GM12878 (cell line): ENCODE results near the gene DZIP1L. TPM values are rescaled to one million over a fixed set of nuclear protein-coding genes. Genes with fewer than 3 reads are reported as not detected.

ENCODE experiments used
- ATAC-seq: fragments of 200-7000 bp; cut with Tn5 transposase; 3 replicates; pipeline ENCODE4 v1.9.1; 2020; ENCODE audit warnings: mild to moderate bottlenecking, moderate library complexity
- BruUV-seq: library from RNA; stranded (reverse); fragments of 400-500 nt; replicated peaks from 2 replicates; lab custom pipeline; 2021; lab: Mats Ljungman, UMichigan
- CTCF ChIA-PET: fragments of 300-600 bp; sonication (Branson Sonifier 250); formaldehyde crosslinking; extraction: SDS; loops from one replicate; lab custom pipeline; 2021; ENCODE audit warnings: inconsistent platforms; lab: Yijun Ruan, JAX
- POLR2A ChIA-PET: fragments of 350-600 bp; formaldehyde crosslinking; extraction: SDS; loops from one replicate; lab custom pipeline; 2021; ENCODE audit warnings: inconsistent platforms; lab: Charles Lee
- RAD21 ChIA-PET: fragments of 300-600 bp; sonication (Branson Sonifier 250); formaldehyde crosslinking; loops from one replicate; lab custom pipeline; 2023; ENCODE audit warnings: antibody characterized with exemption; ENCODE audit not compliant: unreplicated experiment; lab: Charles Lee
- SMC1A ChIA-PET: fragments of 300-600 bp; sonication (Branson Sonifier 250); formaldehyde crosslinking; loops from one replicate; lab custom pipeline; 2023; ENCODE audit not compliant: unreplicated experiment, uncharacterized antibody; lab: Charles Lee
- DNase-seq: peaks from one replicate; pipeline ENCODE4 v3.0.0-alpha.2; 2011; ENCODE audit warnings: low read depth, low spot score
- FAIRE-seq: peaks from 3 replicates; lab custom pipeline; 2011; peaks lifted over from hg19 to GRCh38; lab: Jason Lieb, UNC
- H2AFZ ChIP-seq: 2 replicates; pipeline ENCODE4 v1.6.0; 2011; ENCODE audit warnings: low read depth, low read length, control low read depth; ENCODE audit not compliant: control insufficient read depth
- H3K27ac ChIP-seq: 2 replicates; pipeline ENCODE4 v1.5.1; 2011; ENCODE audit warnings: control low read depth; ENCODE audit not compliant: control insufficient read depth, insufficient read depth
- H3K27me3 ChIP-seq, 2 experiments: replicated peaks in 1 of 2; 2 replicates each; pipeline versions ENCODE4 v1.6.0 to v1.6.1; 2011; ENCODE audit warnings: low read length in 1 of 2; ENCODE audit not compliant: control insufficient read depth in 2 of 2, insufficient read depth in 2 of 2
- H3K36me3 ChIP-seq, 2 experiments: 2 replicates each; pipeline ENCODE4 v1.5.1; 2011; ENCODE audit warnings: low read length in 1 of 2; ENCODE audit not compliant: control insufficient read depth in 2 of 2, insufficient read depth in 2 of 2
- H3K4me1 ChIP-seq: 2 replicates; pipeline ENCODE4 v1.6.1; 2011; ENCODE audit warnings: mild to moderate bottlenecking, low read length, moderate library complexity, mixed read lengths; ENCODE audit not compliant: control insufficient read depth, insufficient read depth
- H3K4me2 ChIP-seq: 2 replicates; pipeline ENCODE4 v1.6.0; 2011; ENCODE audit warnings: control low read depth; ENCODE audit not compliant: control insufficient read depth, insufficient read depth
- H3K4me3 ChIP-seq: fragments of 200-600 bp; sonication (generic); 2 replicates; pipeline ENCODE4 v1.5.1; 2016
- H3K79me2 ChIP-seq: 2 replicates; pipeline ENCODE4 v1.6.0; 2011; ENCODE audit warnings: low read length; ENCODE audit not compliant: control insufficient read depth, insufficient read depth
- H3K9ac ChIP-seq: 2 replicates; pipeline ENCODE4 v1.8.0; 2011; ENCODE audit warnings: low read length, control low read depth, mixed read lengths; ENCODE audit not compliant: control insufficient read depth, insufficient read depth
- H3K9me3 ChIP-seq: replicated peaks from 3 replicates; pipeline ENCODE4 v1.5.1; 2011; ENCODE audit warnings: mild to moderate bottlenecking, low read length; ENCODE audit not compliant: control insufficient read depth, insufficient read depth
- H4K20me1 ChIP-seq: 2 replicates; pipeline ENCODE4 v1.6.0; 2011; ENCODE audit not compliant: control insufficient read depth, insufficient read depth
- CBFB ChIP-seq: IDR thresholded peaks from 2 replicates; pipeline ENCODE4 v1.6.1; 2016; ENCODE audit warnings: antibody characterized with exemption, low read depth
- CUX1 ChIP-seq: IDR thresholded peaks from 2 replicates; pipeline ENCODE4 v1.6.1; 2012; ENCODE audit warnings: improper control_type of control experiment, low read depth, low read length; ENCODE audit not compliant: insufficient replicate concordance
- IKZF1 ChIP-seq: fragments of 450-650 bp; conservative IDR thresholded peaks from 2 replicates; pipeline ENCODE4 v1.6.1; 2017; ENCODE audit warnings: antibody characterized with exemption, mild to moderate bottlenecking
- KDM1A ChIP-seq: fragments of 200-600 bp; sonication (generic); IDR thresholded peaks from 2 replicates; pipeline ENCODE4 v1.6.1; 2016; ENCODE audit warnings: borderline replicate concordance
- LARP7 ChIP-seq: fragments of 450-650 bp; IDR thresholded peaks from 2 replicates; pipeline ENCODE4 v1.6.1; 2017; ENCODE audit warnings: mild to moderate bottlenecking
- MEF2B ChIP-seq: fragments of 450-650 bp; IDR thresholded peaks from 2 replicates; pipeline ENCODE4 v1.6.1; 2018; ENCODE audit warnings: mild to moderate bottlenecking, moderate library complexity; ENCODE audit not compliant: partially characterized antibody, poor library complexity, severe bottlenecking
- NR2F1 ChIP-seq: fragments of 450-650 bp; conservative IDR thresholded peaks from 2 replicates; pipeline ENCODE4 v1.6.1; 2017; ENCODE audit warnings: mild to moderate bottlenecking
- PAX5 ChIP-seq: IDR thresholded peaks from 2 replicates; pipeline ENCODE4 v1.6.1; 2011; ENCODE audit warnings: low read depth, low read length, borderline replicate concordance
- ZBTB40 ChIP-seq: fragments of 450-650 bp; IDR thresholded peaks from 2 replicates; pipeline ENCODE4 v1.6.1; 2016; ENCODE audit warnings: mild to moderate bottlenecking, moderate library complexity, borderline replicate concordance
- WGBS: methylation state at CpG from one replicate; pipeline ENCODE4 v1.1.6; 2016; ENCODE audit warnings: low lambda C conversion rate; ENCODE audit not compliant: insufficient replicate concordance, insufficient coverage; ENCODE audit errors: missing lambda C conversion rate; 5-methylcytosine and 5-hydroxymethylcytosine counted together
- in situ Hi-C: fragments of 300-500 bp; cut with MboI; formaldehyde crosslinking; loops from 9 replicates; pipeline ENCODE4 v1.14.3; 2018; ENCODE audit warnings: mixed read lengths
- intact Hi-C: fragments of 100-400 bp; cut with micrococcal nuclease; formaldehyde crosslinking; loops from one replicate; pipeline ENCODE4 v1.14.2; 2022; ENCODE audit not compliant: unreplicated experiment
- polyA plus RNA-seq, 11 experiments: library from polyadenylated mRNA; depleted of rRNA in 4 of 11; unstranded in 6 of 11; stranded (reverse) in 5 of 11; fragments of >200 nt; fragmentation: Nextera tagmentation in 4 of 11; fragmentation: Illumina TruSeq in 1 of 11; extraction: Ambion mirVana in 4 of 11; extraction: Trizol in 1 of 11; gene quantifications; 1 replicate in 1 of 11; 2 replicates in 10 of 11; pipeline versions ENCODE4 v1.2.1 to v1.2.3, GENCODE V29; 2011 to 2016; ENCODE audit warnings: inconsistent platforms in 2 of 11, missing spikeins in 2 of 11, low read depth in 1 of 11
- total RNA-seq, 4 experiments: library from RNA; depleted of rRNA in 3 of 4; stranded (reverse); fragments of >200 nt in 3 of 4; fragmentation: Illumina TruSeq in 1 of 4; extraction: Trizol in 1 of 4; gene quantifications; 2 replicates each; pipeline versions ENCODE4 v1.2.1 to v1.2.3, GENCODE V29; 2013 to 2021

DZIP1L gene
- total and polyA plus RNA-seq, 10 of the 15 experiments (the other 5 are each of a cell fraction or from before 2014, with no cell fraction given): not detected

GRCh38 chr3:138136201-138136600, 20.8 kb upstream of the DZIP1L start:
- Histone ChIP-seq H3K79me2 (no peaks in the 10 kb centered on the region), H3K9ac (no peak overlapping the region), H3K4me1 (no peaks in the 10 kb centered on the region), H2AFZ (no peak overlapping the region), H3K4me3 (no peak overlapping the region), H3K9me3 (no peaks in the 10 kb centered on the region), H3K27ac (no peak overlapping the region), H3K4me2 (no peak overlapping the region), H4K20me1 (no peaks in the 10 kb centered on the region), H3K36me3 (no peaks in the 10 kb centered on the region), H3K27me3 (no peaks in the 10 kb centered on the region; a peak in 1 of 4 replicates)
- DNase-seq (no peak), ATAC-seq (no peak), FAIRE-seq (no peak)
- POLR2A ChIA-PET: no interaction called here
- in situ Hi-C loops: no loop called here
- RAD21 ChIA-PET: no interaction called here
- CTCF ChIA-PET: no interaction called here
- BruUV-seq: no TSS peak
- SMC1A ChIA-PET: no interaction called here
- TF ChIP-seq NR2F1 (no peak), CUX1 (no peak), ZBTB40 (no peak), CBFB (no peak), MEF2B (no peak), KDM1A (no peak), IKZF1 (no peak), PAX5 (no peak), LARP7 (no peak)
- WGBS: 19% methylated on average over 3 of the region's 3 CpGs
- intact Hi-C loops: no loop called here
